Measurements from ENCODE around the gene TMX4.
"Not testable (repeated sequence)": the region's sequence is repeated elsewhere in the genome, so short reads cannot be mapped to it uniquely, and the experiment has no call there.

TMX4 gene

GRCh38 chr20:8019246-8019997 lies at the start of gene TMX4:
TMX4 (minus strand) TSS chr20:8019761; CDS start chr20:8019613, 148 bp downstream.
- peak; percentile 96 for DNase-seq

GRCh38 chr20:8067082-8067481 lies 47.5 kb upstream of the TMX4 start:
- DNase-seq: no peak

- no peak for DNase-seq
These were observed 47.1 kb upstream of the TMX4 start for GRCh38 chr20:8066662-8067061.

GRCh38 chr20:8065691-8066090 lies 46.1 kb upstream of the TMX4 start:
- DNase-seq: no peak

- DNase-seq: no peak
These were observed 43.2 kb upstream of the TMX4 start for GRCh38 chr20:8062756-8063155.

GRCh38 chr20:8061861-8062518 lies 42.4 kb upstream of the TMX4 start:
- no peak for DNase-seq

GRCh38 chr20:8060977-8061376 lies 41.4 kb upstream of the TMX4 start:
- DNase-seq: no peak

- no peak for DNase-seq
These were observed 38.3 kb upstream of the TMX4 start for GRCh38 chr20:8057871-8058270.

GRCh38 chr20:8055096-8055495 lies 35.5 kb upstream of the TMX4 start:
- no peak for DNase-seq

GRCh38 chr20:8050157-8050837 lies 30.7 kb upstream of the TMX4 start:
- peak; percentile 40 for DNase-seq

- DNase-seq: no peak
These were observed 29.7 kb upstream of the TMX4 start for GRCh38 chr20:8049310-8049709.

GRCh38 chr20:8045946-8046345 lies 26.4 kb upstream of the TMX4 start:
- DNase-seq: no peak

GRCh38 chr20:8043687-8044282 lies 24.2 kb upstream of the TMX4 start:
- DNase-seq: peak; percentile 7

GRCh38 chr20:8039042-8039441 lies 19.5 kb upstream of the TMX4 start:
- no peak for DNase-seq

GRCh38 chr20:8036771-8037170 lies 17.2 kb upstream of the TMX4 start:
- DNase-seq: no peak

- DNase-seq: no peak
These were observed 13.7 kb upstream of the TMX4 start for GRCh38 chr20:8033151-8033841.

GRCh38 chr20:8032499-8032898 lies 12.9 kb upstream of the TMX4 start:
- DNase-seq: no peak

GRCh38 chr20:8031539-8031938 lies 12.0 kb upstream of the TMX4 start:
- DNase-seq: not testable (repeated sequence)

- no peak for DNase-seq
These were observed 2.1 kb upstream of the TMX4 start for GRCh38 chr20:8021541-8022269.

- peak; percentile 47 for DNase-seq
These were observed 936 bp upstream of the TMX4 start for GRCh38 chr20:8020314-8021079.

- no peak for DNase-seq
These were observed 362 bp upstream of the TMX4 start for GRCh38 chr20:8019998-8020247.

GRCh38 chr20:8018958-8019245 lies 659 bp downstream of the TMX4 start:
- peak; percentile 49 for DNase-seq
